T-helper 1 cell treated with Interleukin-12 subunit alpha and Interleukin-12 subunit beta and Interleukin-4 antibody, amounts not matched to agents 30 μg/mL and 1 μg/mL, for 36 hours (primary cell): Measurements from ENCODE around the gene POFUT2.

Experiments used
- H3K27ac Mint-ChIP-seq: one replicate; pipeline ENCODE4 v1.8.0; 2021; ENCODE audit warnings: mild to moderate bottlenecking, mixed read lengths
- H3K27me3 Mint-ChIP-seq: one replicate; pipeline ENCODE4 v1.8.0; 2021; ENCODE audit warnings: low read depth, mixed read lengths
- H3K36me3 Mint-ChIP-seq: one replicate; pipeline ENCODE4 v1.8.0; 2021; ENCODE audit warnings: low read depth, mixed read lengths
- H3K4me1 Mint-ChIP-seq: one replicate; pipeline ENCODE4 v1.8.0; 2021; ENCODE audit warnings: low read depth, mixed read lengths
- H3K4me3 Mint-ChIP-seq: one replicate; pipeline ENCODE4 v1.8.0; 2021; ENCODE audit warnings: mild to moderate bottlenecking, moderate library complexity, mixed read lengths
- H3K9me3 Mint-ChIP-seq: one replicate; pipeline ENCODE4 v1.8.0; 2021; ENCODE audit warnings: mixed read lengths

The POFUT2 gene

DNA sequence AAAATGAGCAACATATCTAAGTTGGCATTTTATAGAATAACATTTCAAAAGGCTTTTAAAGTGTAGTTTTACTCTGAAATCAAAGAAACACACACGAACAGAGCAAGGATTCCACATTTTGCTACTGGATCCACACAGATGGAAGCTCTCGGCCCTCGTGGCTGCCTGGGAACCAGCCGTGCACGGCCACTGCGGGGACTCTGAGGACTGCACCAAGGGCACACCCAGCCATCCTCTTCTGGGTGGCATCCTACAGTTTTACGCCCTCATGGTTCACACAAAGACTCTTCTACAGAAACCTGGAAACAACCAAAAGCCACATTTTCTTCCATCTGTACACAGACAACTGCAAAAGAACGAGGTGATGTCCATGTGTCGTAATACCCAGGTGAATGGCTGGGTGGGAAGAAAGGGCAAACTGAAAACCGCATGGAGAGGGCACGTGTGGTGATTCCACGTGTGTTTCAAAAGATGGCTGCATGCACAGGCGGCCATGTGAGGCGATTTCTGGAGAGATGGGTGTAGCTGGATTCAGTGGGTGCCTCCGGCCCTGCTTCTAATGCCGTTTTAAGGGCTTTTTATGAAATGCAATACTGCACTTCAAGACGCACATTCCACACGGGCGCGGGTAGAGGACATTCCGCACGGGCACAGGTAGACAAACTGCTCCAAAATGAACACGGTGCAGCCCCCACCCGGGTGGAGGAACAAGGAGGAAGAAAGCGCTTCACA, 8.1 kb downstream of the POFUT2 start:
- Mint-ChIP-seq H3K27ac (no peak overlapping the region), H3K36me3 (peaks cover 9% of the 10 kb centered on the region), H3K4me1 (no peaks in the 10 kb centered on the region), H3K9me3 (no peaks in the 10 kb centered on the region), H3K4me3 (no peak overlapping the region), H3K27me3 (no peaks in the 10 kb centered on the region)

DNA sequence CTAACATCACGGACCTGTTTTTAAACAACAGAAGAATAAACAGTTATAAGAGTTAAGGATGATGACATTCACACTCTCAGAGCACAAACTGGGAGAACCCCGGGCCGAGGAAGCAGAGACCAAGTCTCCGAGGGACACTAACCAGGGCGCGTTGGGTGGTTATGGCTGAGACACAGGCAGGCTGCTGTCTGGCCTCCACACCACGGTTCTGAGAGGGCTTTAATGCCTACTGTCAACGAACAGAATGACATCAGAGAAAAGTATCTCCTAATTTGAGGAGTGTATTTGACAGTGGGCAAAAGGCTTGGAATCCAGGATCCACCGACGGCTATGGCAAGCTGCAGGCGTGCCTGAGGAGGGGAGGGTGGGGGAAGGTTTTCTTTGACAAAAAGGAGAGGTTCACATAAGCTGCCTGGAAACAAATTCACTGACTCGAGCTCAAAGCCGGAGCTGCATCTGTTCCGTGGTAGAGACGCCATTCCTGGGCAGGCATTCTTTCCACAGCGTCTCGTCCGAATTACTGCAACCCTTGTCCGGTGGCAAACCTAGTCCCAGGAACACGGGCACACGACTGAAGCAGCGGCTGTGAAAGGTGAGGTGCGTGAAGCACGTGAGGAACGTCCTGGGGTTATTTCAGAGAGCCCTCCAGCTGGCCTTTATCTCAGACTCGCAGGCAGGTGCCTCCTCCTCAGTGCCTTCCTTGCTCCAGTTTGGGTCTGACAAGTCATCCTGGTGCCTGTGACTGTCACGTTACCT, 9.4 kb downstream of the POFUT2 start:
- Mint-ChIP-seq H3K27ac (no peak overlapping the region), H3K27me3 (no peaks in the 10 kb centered on the region)

DNA sequence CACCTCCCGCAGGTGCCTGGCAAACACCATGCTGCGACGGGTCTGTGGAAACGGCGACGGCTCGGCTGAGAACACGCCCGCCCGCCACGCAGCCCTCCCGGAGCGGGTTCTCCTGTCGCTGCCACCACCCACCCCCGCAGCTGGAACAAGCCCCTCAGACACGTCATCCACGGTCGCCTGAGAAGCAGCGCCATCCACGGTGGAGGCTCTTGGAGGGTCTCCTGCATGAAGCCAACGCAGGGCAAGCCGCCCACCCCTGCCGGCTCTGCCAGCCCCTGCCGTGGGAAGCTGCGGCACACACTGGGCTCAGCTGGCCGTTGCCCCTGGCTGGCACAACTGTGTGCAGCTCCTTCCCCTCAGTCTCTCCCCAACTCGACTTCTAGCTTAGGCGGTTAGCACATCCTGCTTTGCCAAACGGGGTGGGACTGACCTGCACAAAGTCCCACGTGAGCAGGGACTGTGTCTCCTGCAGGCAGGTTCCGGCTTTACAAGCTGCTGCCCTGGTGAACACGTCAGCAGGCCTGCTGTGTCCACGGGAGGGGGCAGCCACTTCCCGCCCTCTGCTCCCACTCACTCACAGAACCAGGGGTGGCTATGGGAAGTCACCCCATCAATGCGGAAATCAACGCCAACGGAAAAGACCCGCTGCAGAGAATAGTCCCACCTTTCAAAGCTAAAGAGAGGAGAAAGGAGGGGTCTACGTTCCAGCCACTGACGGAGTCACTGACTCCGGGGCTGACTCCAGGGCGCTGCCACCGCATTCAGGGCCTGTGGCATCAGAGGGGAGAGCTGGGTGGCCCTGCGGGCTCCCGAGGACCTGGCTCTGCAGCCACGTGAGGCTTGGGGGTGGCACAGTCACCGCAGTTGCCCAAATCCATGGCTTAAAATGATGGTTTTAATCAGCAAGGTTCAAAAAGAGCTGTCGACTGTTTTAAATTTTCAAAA, 10.3 kb downstream of the POFUT2 start:
- no peak overlapping the region for H3K27ac Mint-ChIP-seq
- H3K4me3 Mint-ChIP-seq, result no peak overlapping the region
- H3K9me3 Mint-ChIP-seq, result no peaks in the 10 kb centered on the region
- no peaks in the 10 kb centered on the region for H3K27me3 Mint-ChIP-seq
- peaks cover 7% of the 10 kb centered on the region for H3K36me3 Mint-ChIP-seq
- H3K4me1 Mint-ChIP-seq, result no peaks in the 10 kb centered on the region

More for the DNA sequence above, 9.4 kb downstream of the POFUT2 start:
- Mint-ChIP-seq H3K9me3 (no peaks in the 10 kb centered on the region), H3K4me3 (no peak overlapping the region), H3K4me1 (no peaks in the 10 kb centered on the region), H3K36me3 (peaks cover 7% of the 10 kb centered on the region)

DNA sequence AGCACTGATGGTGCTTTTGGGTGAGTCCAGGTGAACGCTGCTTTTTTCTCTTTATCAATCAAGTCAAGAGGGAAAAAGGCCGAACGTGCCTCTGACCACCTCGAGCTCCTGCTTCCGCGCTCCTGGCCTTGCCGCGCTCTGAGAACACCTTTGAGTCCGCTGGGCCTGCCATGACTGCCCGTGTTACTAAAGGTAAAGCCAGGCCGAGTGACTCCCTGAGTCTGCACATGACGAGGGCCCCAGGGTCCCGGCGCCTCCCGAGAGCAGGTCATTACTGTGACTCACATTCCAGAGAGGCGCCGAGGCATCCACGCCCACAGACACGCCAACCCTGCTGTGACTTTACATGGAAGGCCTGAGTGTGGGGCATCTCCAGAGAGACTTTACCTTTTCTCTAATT, 11.1 kb downstream of the POFUT2 start:
- Mint-ChIP-seq H3K9me3 (no peaks in the 10 kb centered on the region), H3K27ac (no peak overlapping the region), H3K4me3 (no peak overlapping the region), H3K4me1 (no peaks in the 10 kb centered on the region), H3K27me3 (no peaks in the 10 kb centered on the region), H3K36me3 (peaks cover 7% of the 10 kb centered on the region)

DNA sequence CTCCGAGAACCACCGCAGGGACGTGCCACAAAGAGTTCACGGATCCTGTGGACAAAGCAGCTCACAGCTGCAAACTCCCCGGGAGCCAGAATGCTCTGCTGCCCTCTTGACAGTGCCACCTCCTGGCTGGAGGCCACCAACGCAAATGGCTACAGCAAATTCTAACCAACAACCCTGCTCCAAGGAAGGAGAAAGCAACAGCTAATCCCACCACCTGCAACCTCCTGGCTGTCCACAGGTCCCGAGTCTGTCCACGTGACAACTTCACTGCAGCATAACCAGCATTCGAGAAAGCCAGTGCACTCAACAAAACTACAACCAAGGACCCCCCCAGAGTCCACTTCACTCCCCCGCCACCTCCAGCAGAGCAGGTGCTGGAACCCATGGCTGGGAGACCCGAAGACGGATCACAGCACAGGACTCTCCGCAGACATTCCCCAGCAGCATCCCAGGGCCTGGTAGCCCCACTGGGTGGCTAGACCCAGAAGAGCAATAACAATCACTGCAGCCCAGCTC, 17.3 kb downstream of the POFUT2 start:
- Mint-ChIP-seq H3K4me1 (peaks cover 18% of the 10 kb centered on the region), H3K9me3 (no peaks in the 10 kb centered on the region), H3K27ac (no peak overlapping the region), H3K27me3 (no peaks in the 10 kb centered on the region), H3K36me3 (peaks cover 23% of the 10 kb centered on the region), H3K4me3 (no peak overlapping the region)

DNA sequence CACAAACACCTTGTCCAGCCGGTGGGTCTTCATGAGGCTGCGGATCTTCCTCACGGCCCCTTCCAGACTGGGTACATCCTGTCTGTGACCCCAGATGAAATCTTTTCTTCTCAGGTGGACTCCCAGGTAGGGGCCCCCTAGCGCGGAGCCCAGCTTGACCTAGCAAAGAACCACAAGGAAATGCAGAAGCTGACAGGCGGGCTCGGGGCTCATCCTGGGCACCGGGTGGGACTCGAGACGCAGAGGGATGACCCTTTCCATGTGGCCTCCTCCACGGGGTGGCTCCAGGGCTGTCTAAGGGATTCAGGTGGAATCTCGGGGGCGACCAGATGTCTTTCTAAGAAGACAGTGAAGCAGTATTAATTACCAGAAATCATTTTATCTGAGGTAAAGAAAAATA, 17.8 kb downstream of the POFUT2 start:
- no peak overlapping the region for H3K27ac Mint-ChIP-seq

DNA sequence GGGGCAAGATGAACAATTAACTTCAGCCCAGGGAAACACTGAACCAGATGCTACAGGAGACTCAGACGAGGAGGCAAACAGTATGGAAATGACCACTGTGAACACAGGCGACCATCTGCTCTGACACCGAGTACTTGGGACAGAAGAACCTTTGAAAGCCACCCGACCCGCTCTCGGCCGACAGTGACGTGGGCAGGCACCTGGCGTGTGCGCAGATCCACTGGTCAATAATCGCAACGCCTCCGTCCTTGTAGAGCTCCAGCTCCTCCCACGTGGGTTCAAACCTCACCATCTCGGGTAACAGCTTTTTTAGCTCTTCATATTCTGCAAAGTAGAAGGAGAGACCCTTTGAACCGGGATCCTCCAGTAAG, 20.3 kb downstream of the POFUT2 start:
- no peaks in the 10 kb centered on the region for H3K9me3 Mint-ChIP-seq
- H3K4me3 Mint-ChIP-seq, result no peak overlapping the region
- H3K27ac Mint-ChIP-seq, result peak overlapping the region; percentile 36
- no peaks in the 10 kb centered on the region for H3K27me3 Mint-ChIP-seq
- peaks cover 18% of the 10 kb centered on the region for H3K4me1 Mint-ChIP-seq
- peaks cover 30% of the 10 kb centered on the region for H3K36me3 Mint-ChIP-seq

More for the DNA sequence above, 17.8 kb downstream of the POFUT2 start:
- no peaks in the 10 kb centered on the region for H3K27me3 Mint-ChIP-seq
- H3K36me3 Mint-ChIP-seq, result peaks cover 25% of the 10 kb centered on the region
- peaks cover 18% of the 10 kb centered on the region for H3K4me1 Mint-ChIP-seq
- H3K9me3 Mint-ChIP-seq, result no peaks in the 10 kb centered on the region
- H3K4me3 Mint-ChIP-seq, result no peak overlapping the region

DNA sequence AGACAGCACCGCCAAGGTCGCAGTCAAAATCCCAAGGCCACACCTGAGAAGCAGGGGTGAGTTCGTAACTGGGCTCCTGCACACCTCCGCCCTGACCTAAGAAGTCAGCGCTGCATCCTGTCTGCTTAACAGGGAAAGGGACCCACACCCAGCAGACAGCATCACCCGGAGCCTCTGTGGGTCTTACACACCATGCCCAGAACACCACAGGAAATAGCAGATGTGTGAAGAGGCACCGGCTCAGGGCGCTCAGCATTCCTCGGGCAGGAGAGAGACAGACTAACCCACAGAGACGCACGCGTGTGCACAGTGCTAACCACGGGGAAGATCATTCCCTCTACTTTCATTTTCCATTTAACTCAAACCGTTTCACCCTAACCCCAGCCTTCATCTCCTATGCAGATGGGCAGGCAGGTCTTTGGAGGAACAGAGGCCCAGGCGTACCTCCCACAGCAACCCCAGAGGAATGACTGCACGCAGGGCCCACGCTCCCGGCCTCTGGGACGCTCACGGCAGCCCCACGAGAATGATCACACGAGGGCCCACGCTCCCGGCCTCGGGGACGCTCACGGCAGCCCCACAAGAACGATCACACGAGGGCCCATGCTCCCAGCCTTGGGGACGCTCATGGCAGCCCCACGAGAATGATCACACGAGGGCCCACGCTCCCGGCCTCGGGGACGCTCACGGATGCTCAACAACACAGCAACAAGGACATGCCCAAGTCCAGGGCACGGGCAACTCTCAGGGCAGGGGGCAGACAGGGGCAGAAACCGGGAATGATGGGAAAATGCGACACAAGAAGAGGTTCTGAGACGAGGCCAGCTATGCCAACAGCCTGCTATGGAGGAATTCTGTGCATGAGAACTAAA, 20.9 kb downstream of the POFUT2 start:
- H3K36me3 Mint-ChIP-seq, result peaks cover 30% of the 10 kb centered on the region
- H3K27ac Mint-ChIP-seq, result peak overlapping the region; percentile 80
- peak overlapping the region; percentile 10 for H3K4me3 Mint-ChIP-seq
- no peaks in the 10 kb centered on the region for H3K9me3 Mint-ChIP-seq
- no peaks in the 10 kb centered on the region for H3K27me3 Mint-ChIP-seq
- peaks cover 18% of the 10 kb centered on the region for H3K4me1 Mint-ChIP-seq

DNA sequence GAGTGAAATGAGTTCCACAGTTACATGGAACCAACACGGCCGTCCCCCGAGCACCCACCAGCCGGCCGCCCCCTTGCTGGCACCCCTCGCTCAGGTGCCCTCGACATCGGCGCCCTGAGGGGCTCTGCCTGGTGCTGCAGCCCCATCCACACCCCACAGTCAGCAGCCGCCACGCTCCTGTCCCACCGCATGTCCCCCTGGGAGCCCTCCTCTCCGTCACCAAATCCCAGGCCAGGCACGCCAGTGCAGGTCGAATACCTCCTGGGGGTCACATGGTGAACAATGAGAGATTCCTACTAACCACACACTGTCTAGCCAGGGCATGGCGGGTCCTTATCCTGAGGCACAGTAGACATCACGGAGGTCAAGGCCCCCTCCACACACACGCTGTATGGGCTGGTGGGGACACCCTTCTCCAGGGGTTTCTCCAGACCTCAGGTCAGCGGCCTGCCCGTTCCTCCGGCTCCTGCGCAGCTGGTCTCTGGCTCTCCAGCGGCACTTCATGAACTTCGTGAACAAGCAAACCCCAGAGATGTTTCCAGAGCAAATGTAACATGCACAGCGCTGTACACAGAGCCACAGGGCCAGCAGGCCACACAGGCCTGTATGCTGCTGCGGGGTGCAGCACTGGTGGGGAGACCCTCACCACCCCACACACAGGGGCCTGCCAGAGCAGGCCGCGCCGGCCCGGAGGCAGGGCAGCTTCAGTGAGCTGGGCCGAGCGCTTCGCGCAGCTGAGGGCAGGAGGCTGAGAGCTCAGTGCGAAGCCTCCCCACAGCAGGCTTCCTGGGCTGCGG, 21.8 kb downstream of the POFUT2 start:
- peaks cover 18% of the 10 kb centered on the region for H3K4me1 Mint-ChIP-seq
- no peaks in the 10 kb centered on the region for H3K27me3 Mint-ChIP-seq
- no peaks in the 10 kb centered on the region for H3K9me3 Mint-ChIP-seq
- peak overlapping the region; percentile 80 for H3K27ac Mint-ChIP-seq
- peaks cover 30% of the 10 kb centered on the region for H3K36me3 Mint-ChIP-seq
- H3K4me3 Mint-ChIP-seq, result peak overlapping the region; percentile 50

DNA sequence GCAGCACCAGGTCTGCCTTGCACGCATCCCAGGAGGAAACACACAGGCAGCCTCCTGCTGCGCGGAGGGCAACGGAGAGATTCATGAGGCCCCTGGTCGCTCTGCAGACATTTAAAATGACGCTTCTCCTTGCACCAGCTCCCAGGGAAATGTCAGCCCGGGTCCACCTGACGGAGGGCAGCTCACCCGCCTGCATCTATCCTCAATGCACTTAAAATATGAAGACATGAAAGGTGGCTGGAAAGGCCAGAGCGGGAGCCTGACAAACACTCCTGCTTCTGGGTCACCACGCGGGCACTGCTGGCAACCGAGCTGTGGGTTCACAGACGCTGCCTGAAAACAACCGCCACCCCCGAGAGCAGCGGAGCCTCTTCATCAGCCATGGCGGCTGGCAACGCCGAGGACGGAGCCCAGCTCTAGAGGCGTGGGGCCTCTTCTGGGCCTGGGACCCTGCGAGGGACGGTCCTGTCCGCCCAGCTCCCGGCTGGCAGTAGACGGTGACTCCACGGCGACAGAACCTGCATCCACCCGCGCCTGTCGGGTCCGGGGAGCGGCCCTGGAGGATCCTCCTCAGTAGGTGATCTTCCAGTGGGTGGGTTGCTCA, 22.7 kb downstream of the POFUT2 start:
- peaks cover 5% of the 10 kb centered on the region for H3K27me3 Mint-ChIP-seq
- no peak overlapping the region for H3K27ac Mint-ChIP-seq
- H3K4me3 Mint-ChIP-seq, result no peak overlapping the region
- no peaks in the 10 kb centered on the region for H3K9me3 Mint-ChIP-seq
- H3K36me3 Mint-ChIP-seq, result peaks cover 29% of the 10 kb centered on the region
- peaks cover 18% of the 10 kb centered on the region for H3K4me1 Mint-ChIP-seq

DNA sequence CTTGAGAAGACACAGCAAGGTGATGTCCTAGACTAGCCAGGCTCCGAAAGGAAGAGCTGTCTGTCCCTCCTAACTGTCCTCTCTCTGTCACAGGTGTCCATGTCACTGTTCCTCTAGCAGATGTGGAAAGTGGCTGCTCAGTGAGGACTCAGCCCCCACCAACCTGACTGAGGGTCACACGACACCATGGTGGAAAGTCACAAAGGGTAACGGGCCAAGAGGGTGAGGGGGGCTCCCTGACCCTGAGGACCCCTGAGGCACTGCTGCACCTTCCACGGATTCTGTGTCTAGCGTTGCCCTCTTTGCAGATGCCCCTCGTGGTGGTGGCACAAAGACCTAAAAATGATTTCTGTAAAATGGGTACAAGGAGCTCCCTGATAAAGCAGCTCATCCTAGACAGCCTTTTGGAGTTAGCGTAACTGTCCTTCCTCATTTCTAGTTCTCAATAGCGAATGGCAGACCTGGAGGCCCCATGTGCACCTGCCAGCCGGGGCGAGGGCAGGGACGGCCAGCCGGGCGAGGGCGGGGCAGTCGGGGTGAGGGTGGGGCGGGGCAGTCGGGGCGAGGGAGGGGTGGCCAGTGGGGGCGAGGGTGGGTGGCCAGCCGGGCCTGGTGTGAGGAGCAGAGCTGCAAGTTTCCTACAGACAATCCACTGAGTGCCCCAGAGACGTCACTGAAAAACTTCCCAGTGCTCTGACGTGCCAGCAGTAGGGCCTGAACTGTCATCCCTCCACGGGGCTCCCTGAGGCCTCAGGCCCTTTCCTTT, 23.4 kb downstream of the POFUT2 start:
- Mint-ChIP-seq H3K27ac (no peak overlapping the region), H3K4me3 (no peak overlapping the region), H3K4me1 (peaks cover 18% of the 10 kb centered on the region), H3K36me3 (peaks cover 23% of the 10 kb centered on the region), H3K9me3 (no peaks in the 10 kb centered on the region), H3K27me3 (peaks cover 9% of the 10 kb centered on the region)

DNA sequence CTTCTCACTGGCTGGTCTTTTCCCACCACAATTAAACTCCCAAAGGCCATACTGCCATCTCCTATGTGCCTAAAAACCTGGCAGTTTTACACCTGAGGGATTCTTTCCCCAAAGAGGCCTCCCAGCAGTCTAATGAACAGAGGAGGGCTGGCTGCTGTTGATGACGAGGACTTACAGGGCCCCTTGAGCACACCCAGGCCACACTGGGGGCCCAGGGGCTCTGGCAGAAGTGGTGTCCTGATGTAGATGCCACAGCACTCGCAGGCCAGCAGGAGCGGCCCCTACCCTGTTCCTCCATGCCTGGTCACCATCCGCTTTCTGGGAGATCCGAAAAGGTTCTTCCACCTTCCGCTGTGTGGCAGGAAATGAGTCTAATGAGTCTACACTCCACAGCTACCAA, 24.2 kb downstream of the POFUT2 start:
- H3K27me3 Mint-ChIP-seq, result peaks cover 17% of the 10 kb centered on the region
- H3K27ac Mint-ChIP-seq, result no peak overlapping the region
- H3K4me1 Mint-ChIP-seq, result peaks cover 18% of the 10 kb centered on the region
- no peaks in the 10 kb centered on the region for H3K9me3 Mint-ChIP-seq
- H3K4me3 Mint-ChIP-seq, result no peak overlapping the region
- H3K36me3 Mint-ChIP-seq, result peaks cover 23% of the 10 kb centered on the region
